GM13976 (cell line): Measurements from ENCODE around the gene PAGE2.

Experiments used
- DNase-seq: peaks from one replicate; pipeline ENCODE4 v3.0.0; 2012; ENCODE audit warnings: low spot score
- CTCF ChIP-seq: IDR thresholded peaks from 2 replicates; pipeline ENCODE4 v1.5.1; 2012; ENCODE audit warnings: borderline replicate concordance, mild to moderate bottlenecking; ENCODE audit not compliant: insufficient read depth; ENCODE audit errors: extremely low read depth, missing control alignments, control extremely low read depth
- in situ Hi-C: fragments of 300-500 bp; cut with MboI; formaldehyde crosslinking; loops from one replicate; pipeline ENCODE4 v1.12.0; 2022; ENCODE audit warnings: low sequenced_read_pairs, mixed read lengths, inconsistent platforms; ENCODE audit not compliant: unreplicated experiment

PAGE2 gene

GRCh38 chrX:55120761-55121358, 32.0 kb downstream of the PAGE2 start:
- no peak for TF ChIP-seq CTCF
- no peak for DNase-seq
- in situ Hi-C loops: no loop called here

- no peak for DNase-seq
- TF ChIP-seq CTCF: no peak
- in situ Hi-C loops: no loop called here
These were observed 35.1 kb downstream of the PAGE2 start for GRCh38 chrX:55123900-55124299.

- no peak for TF ChIP-seq CTCF
- in situ Hi-C loops: no loop called here
- DNase-seq: no peak
These were observed 38.9 kb downstream of the PAGE2 start for GRCh38 chrX:55127692-55128091.

- no peak for TF ChIP-seq CTCF
- DNase-seq: no peak
- in situ Hi-C loops: no loop called here
These were observed 40.5 kb downstream of the PAGE2 start for GRCh38 chrX:55129361-55129760.

- DNase-seq: no peak
- in situ Hi-C loops: no loop called here
- no peak for TF ChIP-seq CTCF
These were observed 41.7 kb downstream of the PAGE2 start for GRCh38 chrX:55130481-55130880.

GRCh38 chrX:55132416-55132815, 43.6 kb downstream of the PAGE2 start:
- in situ Hi-C loops: no loop called here
- no peak for TF ChIP-seq CTCF
- no peak for DNase-seq
